ENCODE data around the gene FXR2. TPM values are rescaled to one million over a fixed set of nuclear protein-coding genes. Genes with fewer than 3 reads are reported as not detected.

The FXR2 gene
- total and polyA plus RNA-seq, 9 of the 15 experiments (the other 6 are each of a cell fraction or from before 2014, with no cell fraction given): 2.0 to 49.3 (median 24.5) TPM

DNA sequence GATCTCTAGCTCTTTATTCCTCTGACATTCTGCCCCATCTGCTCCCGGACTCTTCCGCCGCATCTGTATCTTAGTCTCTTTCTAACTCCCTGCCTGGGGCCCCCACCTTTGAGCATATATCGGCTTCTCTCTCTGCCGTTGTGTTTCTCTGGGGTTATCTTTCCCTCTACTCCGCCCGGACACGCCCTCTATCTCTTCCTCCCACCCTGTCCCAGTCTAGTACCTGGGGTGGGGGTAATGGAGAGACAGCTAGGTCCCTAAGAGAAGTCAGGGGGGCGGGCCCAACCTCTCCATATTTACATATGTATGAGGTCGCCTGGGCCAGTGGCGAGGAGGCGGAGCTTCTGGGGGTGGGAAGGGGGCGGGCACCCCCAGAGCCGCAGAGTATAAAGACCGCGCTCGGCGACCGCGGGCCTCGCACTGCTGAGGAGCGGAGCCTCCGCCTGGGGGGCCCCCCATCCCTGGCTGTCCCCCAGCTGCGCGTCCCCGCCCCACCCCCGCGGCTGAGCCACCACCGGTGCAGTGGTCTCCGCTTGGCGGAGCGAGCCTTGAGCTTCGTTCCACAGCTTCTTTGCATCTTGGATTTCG, 35.9 kb upstream of the FXR2 start, which contains the start of gene ATP1B2 (continued):
- peak; percentile 95 for TF ChIP-seq TBP (optimal IDR thresholded peaks at IDR 0.05; ENCODE audit: low read depth, low read length)
- TF ChIP-seq SRF (CRISPR knock-in tag; IDR thresholded peaks at IDR 0.05): peak in 1 of 2 experiments; percentile 62; a peak in 1 of 4 replicates
- TF ChIP-seq COPS2 (conservative IDR thresholded peaks at IDR 0.05): no peak
- TF ChIP-seq POLR2AphosphoS5 (IDR thresholded peaks at IDR 0.05; ENCODE audit: control insufficient read depth, insufficient read depth, low read depth, low read length): peak; percentile 40; the same call in 1 of the 2 replicates

DNA sequence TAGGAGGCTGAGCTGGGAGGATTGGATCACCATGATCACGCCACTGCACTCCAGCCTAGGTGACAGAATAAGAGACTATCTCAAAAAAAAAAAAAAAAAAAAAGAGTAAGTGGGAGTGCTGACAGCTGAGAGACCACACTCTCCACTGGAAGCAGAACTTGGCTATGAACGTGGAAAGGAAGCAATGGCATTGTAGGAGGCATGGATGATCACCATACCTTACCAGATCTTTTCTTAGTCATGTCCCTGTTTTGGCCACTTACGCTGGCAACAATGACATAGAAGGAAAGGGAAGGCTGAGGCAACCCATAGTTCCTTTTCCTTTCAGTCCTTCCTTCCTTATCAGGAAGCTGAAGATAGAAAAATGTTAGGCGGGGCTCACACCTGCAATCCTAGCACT, 32.3 kb upstream of the FXR2 start:
- H3K4me2 ChIP-seq (ENCODE audit: insufficient read depth, low read length): no peak overlapping the region
- DNase-seq (ENCODE audit: extremely low read depth in 1 of 4, low spot score in 3 of 4) (no peak), FAIRE-seq (no peak), ATAC-seq (no peak)
- H2AFZ ChIP-seq (ENCODE audit: low read depth, low read length): peak overlapping the region; percentile 61
- H3K36me3 ChIP-seq (ENCODE audit: control insufficient read depth, insufficient read depth, low read length): no peaks in the 10 kb centered on the region
- TF ChIP-seq ZNF384 (IDR thresholded peaks at IDR 0.05; ENCODE audit: low read depth, low read length) (peak; percentile 85), PHTF2 (CRISPR knock-in tag; IDR thresholded peaks at IDR 0.05) (no peak)
- H3K27me3 ChIP-seq (ENCODE audit: control insufficient read depth in 2 of 2, insufficient read depth in 2 of 2, low read length in 2 of 2): no peaks in the 10 kb centered on the region
- BruUV-seq (replicated peaks): no TSS peak
- no peak overlapping the region; the same call in 2 of the 3 replicates for H3K27ac ChIP-seq (ENCODE audit: extremely low read depth, low read depth, low read length)
- no peak overlapping the region for H3K9ac ChIP-seq (ENCODE audit: insufficient read depth in 1 of 2, low read depth in 2 of 2, low read length in 2 of 2)
- ChIA-PET POLR2A (interaction anchor here (0.8 to 3.6 kb wide), 2 partner anchors 10 to 39 kb away, joined by 3 to 21 read pairs; partner anchors contain the start of gene TP53), CTCF (ENCODE audit: low intra/inter-chr PET ratio) (no interaction called here)
- H3K4me3 ChIP-seq: no peak overlapping the region
- intact Hi-C loops (cut with micrococcal nuclease) (no loop called here), in situ Hi-C loops (cut with MboI) (no loop called here)
- H4K20me1 ChIP-seq (replicated peaks; ENCODE audit: control insufficient read depth, insufficient read depth, low read length): no peaks in the 10 kb centered on the region
- WGBS (ENCODE audit: insufficient coverage, low coverage, missing lambda C conversion rate): 36% methylated on average over 2 of the region's 4 CpGs
- H3K9me3 ChIP-seq (replicated peaks; ENCODE audit: control insufficient read depth, insufficient read depth, low read depth, low read length): no peaks in the 10 kb centered on the region
- H3K79me2 ChIP-seq (ENCODE audit: control insufficient read depth, insufficient read depth, low read length): no peaks in the 10 kb centered on the region
- H3K9me1 ChIP-seq (ENCODE audit: control insufficient read depth, insufficient read depth, low read length): no peaks in the 10 kb centered on the region
- H3K4me1 ChIP-seq (replicated peaks in 1 of 2; ENCODE audit: control insufficient read depth in 2 of 2, insufficient read depth in 2 of 2, low read length in 2 of 2): peaks cover 24 to 40% of the 10 kb centered on the region in 2 experiments; a peak in 4 of 5 replicates

Measured in K562 (cell line).